ENCODE measurements around the gene RAPGEF5. TPM values are rescaled to one million over a fixed set of nuclear protein-coding genes. Genes with fewer than 3 reads are reported as not detected.
A peak's percentile ranks its signal among the peaks of the same experiment; 100 is the strongest.

Gene RAPGEF5, protein sequence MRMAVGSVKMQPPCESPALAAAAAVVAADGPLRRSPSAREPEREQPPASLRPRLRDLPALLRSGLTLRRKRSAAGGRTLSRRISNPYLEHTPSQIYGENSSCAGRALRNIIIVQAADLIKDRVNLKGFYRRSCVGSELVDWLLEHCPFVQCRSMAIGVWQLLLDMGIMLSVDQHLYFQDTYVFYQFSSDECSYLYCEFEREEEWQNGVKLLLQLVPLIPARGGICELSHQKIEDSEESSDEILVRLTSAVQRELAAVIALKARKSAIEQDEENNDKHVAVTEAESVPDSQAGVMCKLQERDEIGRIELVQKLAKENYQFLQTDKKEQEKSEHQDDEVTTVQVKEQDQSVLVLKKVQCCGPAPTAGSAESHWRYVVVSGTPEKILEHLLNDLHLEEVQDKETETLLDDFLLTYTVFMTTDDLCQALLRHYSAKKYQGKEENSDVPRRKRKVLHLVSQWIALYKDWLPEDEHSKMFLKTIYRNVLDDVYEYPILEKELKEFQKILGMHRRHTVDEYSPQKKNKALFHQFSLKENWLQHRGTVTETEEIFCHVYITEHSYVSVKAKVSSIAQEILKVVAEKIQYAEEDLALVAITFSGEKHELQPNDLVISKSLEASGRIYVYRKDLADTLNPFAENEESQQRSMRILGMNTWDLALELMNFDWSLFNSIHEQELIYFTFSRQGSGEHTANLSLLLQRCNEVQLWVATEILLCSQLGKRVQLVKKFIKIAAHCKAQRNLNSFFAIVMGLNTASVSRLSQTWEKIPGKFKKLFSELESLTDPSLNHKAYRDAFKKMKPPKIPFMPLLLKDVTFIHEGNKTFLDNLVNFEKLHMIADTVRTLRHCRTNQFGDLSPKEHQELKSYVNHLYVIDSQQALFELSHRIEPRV
- polyA plus RNA-seq (2012; ENCODE audit: insufficient read depth, insufficient read length) = 5.5 TPM

DNA sequence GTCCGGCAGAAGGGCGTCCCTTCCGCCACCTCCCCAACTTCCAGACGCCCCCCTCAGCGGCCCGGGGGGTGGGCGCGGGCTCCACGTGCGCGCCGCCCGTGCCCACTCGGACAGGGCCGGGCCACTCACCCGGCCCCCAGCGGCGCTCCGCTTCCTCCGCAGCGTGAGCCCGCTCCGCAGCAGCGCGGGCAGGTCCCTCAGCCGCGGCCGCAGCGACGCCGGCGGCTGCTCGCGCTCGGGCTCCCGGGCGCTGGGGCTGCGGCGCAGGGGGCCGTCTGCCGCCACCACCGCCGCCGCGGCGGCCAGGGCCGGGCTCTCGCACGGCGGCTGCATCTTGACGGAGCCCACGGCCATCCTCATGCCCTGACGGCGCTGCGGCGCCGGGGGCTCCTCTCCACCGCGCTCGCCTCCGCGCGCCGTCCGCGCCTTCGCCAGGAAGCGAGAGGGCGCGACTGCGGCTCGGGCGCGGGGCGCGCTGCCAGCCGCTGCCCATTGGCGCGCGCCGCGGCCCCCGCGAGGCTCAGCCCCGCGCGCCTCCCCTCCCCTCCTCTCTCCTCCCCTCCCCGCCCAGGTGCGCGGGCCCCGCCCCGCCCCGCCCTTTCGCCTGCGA is at the start of gene RAPGEF5:
Gene RAPGEF5 (minus strand): TSS at position 454 of the 610 bp plus-strand sequence. CDS start 94 bp downstream, at position 360.
- H3K4me3 ChIP-seq (ENCODE audit: low read length) = peak within 1 kb of the TSS; percentile 50

DNA sequence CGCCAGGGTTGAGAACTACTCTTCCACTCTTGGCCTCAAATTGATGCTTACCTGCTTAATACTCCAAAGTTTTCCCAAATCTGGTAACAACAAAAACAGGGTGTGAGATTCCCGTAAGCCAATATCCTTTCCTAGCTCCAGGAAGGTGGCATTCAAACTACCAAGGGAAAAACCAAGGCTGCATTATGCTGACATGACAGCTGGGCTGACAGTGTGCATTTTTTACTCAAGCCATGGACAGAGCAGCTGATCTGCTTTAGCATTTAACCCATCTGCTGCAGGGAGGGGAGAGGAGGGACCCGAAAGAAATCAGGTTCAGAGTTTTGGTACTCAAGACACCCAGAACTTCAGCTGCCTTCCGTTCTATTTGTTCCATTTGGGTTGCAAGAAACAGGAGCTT is 49.8 kb upstream of the RAPGEF5 start:
- no peak overlapping the region for H3K4me3 ChIP-seq (ENCODE audit: low read length)
- no peak for DNase-seq (ENCODE audit: low read depth, low spot score)

More for the DNA sequence above, at the start of gene RAPGEF5:
- DNase-seq (ENCODE audit: low read depth, low spot score) = peak; percentile 6

DNA sequence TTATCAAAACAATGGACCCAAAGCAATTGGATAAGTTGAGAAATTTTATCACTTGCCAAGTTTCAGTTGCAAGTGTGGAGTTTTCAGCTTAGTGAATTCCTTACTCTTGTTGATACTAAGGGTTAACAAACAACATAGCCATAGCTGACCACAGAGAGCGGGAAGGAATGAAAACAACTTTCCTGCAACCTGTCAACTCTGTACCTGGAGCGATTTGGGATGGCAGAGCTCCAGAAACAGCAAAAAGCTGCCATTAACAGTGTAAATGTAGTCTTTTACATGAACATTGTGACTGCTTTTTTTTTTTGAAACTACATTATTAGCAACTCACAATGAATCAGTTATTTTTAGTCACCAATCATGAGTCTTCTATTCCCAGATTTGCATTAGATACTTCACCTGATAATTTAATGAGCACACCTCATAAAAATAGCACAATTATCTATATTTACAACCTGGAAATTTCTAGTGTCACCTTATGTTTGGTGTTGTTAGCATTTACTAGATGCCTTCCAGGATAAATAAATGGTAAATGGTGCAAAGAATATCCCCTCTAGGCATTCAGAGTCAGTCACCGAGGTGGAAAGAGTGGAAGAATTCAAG is 47.6 kb upstream of the RAPGEF5 start:
- DNase-seq (ENCODE audit: low read depth, low spot score) = no peak
- H3K4me3 ChIP-seq (ENCODE audit: low read length) = no peak overlapping the region

DNA sequence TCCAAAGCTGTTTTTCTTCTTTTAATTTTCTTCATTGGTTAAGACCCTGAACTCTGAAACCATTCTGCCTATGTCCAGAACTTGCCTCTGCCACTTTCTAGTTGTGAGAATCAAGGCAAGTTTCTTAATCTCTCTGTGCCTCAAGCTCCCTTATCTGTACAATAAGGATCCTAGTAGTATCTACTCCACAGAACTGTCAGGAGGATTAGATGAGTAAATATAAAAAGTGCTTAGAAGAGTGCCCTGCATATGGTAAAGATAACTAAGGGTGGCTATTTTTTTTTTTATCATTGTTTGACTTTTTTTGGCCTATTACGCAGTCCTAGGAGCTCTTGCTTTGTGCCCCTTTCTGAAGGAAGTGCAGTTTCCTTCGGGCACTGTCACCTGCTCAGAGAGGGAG is 46.4 kb upstream of the RAPGEF5 start:
- no peak overlapping the region for H3K4me3 ChIP-seq (ENCODE audit: low read length)
- DNase-seq (ENCODE audit: low read depth, low spot score) = no peak

DNA sequence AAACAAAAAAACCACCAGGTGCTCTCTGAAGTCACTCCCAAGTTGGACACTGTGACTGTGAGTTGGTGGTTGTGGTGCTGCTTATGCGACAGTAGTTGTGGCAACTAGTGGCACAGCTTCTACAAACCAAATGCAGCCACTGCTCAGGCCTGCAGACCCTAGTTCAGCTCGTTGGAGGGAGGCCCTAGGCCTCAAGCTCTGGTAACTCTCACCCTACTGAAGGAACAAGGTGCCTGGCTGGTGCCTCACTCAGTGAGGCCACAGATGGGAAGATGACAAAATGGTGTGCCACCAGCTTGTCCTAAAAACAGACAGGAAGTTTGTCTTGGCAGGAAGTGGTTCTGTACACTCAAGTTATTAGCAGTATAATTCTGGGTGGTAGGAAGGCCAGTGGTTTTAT is 45.3 kb upstream of the RAPGEF5 start:
- H3K4me3 ChIP-seq (ENCODE audit: low read length) = no peak overlapping the region
- DNase-seq (ENCODE audit: low read depth, low spot score) = peak; percentile 47

DNA sequence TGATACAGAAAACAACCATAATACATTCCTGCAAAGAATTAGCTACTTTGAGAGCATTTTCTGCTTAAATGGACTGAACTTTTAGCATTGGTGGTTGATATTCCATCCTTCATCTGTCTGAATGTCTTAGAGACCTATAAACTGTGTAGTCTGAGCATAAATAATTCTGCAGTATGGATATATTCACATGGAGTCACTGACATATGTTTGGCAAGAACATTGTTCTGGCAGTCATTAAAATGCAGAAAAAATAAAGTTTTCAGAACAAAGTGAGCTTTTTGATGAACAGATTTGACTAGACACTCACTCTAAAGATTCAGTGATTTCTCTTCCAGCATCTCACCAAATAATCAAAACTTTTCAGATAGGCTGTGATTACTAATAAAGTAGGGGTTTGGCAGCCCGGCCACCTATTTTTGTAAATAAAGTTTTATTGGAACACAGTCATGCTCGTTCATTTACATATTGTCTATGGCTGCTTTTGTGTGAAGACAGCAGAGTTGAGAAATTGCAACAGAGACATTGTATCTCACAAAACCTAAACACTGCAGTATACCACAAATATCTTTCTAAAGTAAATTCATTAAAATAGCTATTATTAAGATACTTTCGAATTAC is 44.1 kb upstream of the RAPGEF5 start:
- DNase-seq (ENCODE audit: low read depth, low spot score) = no peak
- H3K4me3 ChIP-seq (ENCODE audit: low read length) = no peak overlapping the region

DNA sequence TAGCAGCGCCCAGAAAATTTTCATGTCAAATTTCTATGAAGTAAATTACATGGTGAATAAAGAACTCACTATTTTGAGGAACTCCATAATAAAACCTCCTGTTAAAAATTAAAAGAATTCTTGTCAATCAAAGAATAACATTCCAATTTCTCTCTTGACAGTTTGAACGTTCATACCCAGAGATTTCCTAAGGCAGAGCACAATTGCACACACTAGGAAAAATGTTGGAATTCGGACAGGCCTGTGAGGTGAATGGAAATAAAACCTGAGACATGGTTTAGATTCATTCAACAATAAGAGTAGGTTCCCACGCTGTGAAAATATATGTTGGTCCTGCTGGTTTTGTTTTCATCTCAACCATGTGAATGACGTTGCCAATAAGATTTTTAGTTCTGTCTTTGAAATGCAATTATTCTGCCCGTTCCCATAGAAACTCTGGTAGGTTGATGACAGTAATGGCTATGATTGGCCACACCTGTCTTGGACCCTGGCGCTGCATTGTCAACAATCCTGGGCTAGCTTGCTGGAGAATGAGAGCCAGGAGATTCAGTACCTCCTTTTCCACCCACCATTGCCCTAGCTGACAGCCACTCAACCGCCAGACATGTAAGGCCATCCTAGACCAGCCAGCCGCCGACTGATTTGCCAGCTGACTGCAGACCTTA is 43.3 kb upstream of the RAPGEF5 start:
- no peak overlapping the region for H3K4me3 ChIP-seq (ENCODE audit: low read length)
- no peak for DNase-seq (ENCODE audit: low read depth, low spot score)

DNA sequence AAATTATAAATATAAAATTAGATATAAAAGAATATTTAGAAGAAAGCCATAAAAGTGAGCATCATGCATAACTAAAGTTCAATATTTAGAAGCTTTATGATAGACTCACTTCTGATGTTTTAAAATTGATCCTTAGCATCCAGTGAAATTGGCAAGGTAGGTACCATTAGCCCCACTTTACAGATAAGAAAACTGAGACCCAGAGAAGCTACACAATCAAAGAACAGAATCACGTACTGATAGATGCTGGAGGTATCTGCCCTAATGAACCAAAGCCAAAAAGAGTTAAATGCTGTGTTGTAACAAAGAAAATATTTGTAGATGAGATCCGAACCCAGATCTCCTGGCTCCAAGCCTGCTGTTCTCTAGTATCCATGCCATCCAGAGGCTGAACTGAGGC is 42.6 kb upstream of the RAPGEF5 start:
- DNase-seq (ENCODE audit: low read depth, low spot score) = no peak
- H3K4me3 ChIP-seq (ENCODE audit: low read length) = no peak overlapping the region

DNA sequence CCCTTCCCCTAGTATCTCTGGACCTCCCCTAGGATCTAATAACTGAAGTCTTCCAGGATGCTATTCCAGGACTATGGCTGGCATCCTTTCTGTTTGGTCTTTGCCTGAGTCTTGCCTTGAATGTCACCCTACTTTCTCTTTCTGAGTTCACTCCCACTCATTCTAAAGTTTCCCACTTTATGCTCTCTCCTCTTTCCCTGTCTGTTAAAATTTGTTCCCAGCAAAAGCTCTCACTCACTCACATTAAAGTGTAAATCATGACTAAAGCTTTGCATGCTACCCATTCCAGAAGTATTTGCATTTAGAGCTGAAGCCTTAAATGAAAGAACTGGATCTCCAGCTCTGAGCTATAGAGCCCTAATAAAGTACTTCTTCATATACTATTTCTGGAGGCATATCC is 42.1 kb upstream of the RAPGEF5 start:
- DNase-seq (ENCODE audit: low read depth, low spot score) = no peak
- H3K4me3 ChIP-seq (ENCODE audit: low read length) = no peak overlapping the region

DNA sequence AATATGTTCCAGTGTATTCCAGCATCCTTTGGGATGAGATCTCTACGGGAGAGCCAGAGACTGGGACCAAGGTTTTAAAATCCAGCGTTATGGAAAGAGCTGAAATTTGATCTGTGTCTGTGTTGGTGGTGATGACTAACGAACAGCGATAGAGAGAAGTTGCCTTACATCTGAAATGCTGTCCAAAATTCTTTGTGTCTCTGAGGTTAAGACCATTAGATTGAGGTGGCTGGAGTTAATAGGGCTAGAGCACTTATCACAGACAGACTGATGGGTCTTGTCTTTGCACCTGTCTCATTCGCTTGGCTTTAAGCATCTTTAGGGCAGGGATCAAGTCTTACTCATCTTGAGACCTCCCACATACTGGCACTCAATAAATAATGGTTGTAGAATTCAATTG is 41.0 kb upstream of the RAPGEF5 start:
- DNase-seq (ENCODE audit: low read depth, low spot score) = no peak
- no peak overlapping the region for H3K4me3 ChIP-seq (ENCODE audit: low read length)

DNA sequence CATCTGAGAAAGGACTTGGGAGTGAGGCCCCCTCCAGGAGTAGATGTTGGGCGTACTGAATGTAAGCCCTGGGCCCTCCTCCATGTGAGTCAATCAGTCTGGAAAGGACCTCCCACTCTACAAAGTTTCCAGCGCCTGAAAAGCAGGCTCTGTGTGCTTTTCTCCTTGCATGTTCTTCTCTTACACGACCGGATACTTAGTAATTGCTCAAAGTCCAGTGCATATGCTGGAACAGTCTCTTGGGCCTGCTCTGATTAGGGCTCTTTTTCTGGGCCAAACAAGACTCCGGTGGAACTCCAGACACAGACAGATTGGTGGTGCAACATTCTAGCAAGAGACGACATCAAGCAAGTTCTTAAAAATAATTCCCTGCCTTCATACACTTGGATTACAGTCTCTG is 38.3 kb upstream of the RAPGEF5 start:
- DNase-seq (ENCODE audit: low read depth, low spot score) = no peak
- no peak overlapping the region for H3K4me3 ChIP-seq (ENCODE audit: low read length)

DNA sequence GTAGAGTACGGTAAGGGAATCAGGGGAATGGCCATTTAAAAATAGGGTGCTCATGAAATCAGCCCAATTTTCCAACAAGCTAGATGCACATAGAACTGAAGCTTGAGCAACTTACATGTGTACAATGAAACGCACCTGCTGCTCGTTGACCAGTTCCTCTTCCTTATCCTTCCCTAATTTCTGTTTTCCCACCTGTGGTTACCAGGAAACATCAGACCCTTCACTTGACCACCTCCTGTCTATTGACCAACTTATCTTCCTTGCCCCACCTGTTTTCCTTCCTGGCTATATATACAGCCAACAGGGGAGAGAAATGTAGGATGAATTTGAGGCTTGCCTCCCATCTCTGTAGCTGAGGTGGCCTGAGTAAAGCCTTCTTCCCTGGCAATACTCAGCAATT is 37.8 kb upstream of the RAPGEF5 start:
- no peak overlapping the region for H3K4me3 ChIP-seq (ENCODE audit: low read length)
- no peak for DNase-seq (ENCODE audit: low read depth, low spot score)

DNA sequence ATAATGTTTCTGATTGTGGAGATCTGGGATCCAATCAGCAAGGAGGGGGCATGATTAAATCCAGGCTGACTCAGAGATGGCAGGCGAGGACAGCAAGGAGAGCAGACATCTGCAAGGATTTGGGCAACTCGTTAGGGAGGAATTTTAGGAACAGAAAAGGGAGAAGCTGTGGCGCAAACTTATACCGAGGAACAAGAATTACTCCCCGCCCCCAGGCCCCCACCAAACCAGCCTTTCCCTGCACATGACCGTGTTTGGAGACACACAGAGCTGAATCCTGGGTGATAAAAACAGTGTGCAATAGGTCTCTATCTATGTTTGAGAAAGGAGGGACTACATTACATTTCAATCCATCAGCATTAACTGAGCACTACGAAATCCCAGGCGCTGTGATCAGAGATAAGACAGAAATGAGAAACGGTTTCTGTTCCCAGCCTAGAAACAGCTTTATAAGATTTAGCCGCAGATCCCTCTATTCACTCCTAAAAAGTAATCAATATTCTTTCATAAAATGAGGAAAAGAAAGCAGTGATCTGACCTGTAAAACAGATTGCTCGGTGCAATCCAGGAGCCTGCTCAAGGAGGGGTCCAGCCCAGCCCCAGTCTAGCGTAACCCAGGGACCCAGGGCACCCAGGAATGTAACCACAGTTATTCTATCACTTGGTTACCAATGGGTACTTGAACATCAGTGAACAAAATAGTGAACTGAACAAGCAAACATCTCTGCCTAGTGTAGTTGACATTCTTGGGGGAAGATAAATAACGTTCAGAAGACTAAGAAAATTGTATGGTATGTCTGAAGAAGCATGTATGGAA is 37.2 kb upstream of the RAPGEF5 start:
- no peak overlapping the region for H3K4me3 ChIP-seq (ENCODE audit: low read length)
- DNase-seq (ENCODE audit: low read depth, low spot score) = no peak

DNA sequence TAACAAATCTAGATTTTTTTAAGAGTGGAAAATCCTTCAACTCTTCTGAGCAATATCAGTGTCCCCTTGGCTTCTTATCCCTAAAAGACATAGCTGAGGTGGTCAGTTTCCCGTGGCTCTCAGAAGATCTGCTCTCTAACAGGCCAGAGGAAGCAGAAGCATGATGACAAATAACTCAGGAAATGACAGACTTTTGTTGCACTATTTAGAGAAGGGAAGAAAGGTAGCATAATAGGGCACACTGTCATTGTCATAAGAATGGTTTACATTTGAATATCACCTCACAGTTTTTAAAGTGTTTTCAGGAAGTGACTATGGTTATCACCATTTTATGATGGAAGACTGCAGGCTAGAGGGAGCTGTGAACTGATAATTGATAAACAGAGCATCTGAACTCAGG is 33.6 kb upstream of the RAPGEF5 start:
- H3K4me3 ChIP-seq (ENCODE audit: low read length) = no peak overlapping the region
- no peak for DNase-seq (ENCODE audit: low read depth, low spot score)

DNA sequence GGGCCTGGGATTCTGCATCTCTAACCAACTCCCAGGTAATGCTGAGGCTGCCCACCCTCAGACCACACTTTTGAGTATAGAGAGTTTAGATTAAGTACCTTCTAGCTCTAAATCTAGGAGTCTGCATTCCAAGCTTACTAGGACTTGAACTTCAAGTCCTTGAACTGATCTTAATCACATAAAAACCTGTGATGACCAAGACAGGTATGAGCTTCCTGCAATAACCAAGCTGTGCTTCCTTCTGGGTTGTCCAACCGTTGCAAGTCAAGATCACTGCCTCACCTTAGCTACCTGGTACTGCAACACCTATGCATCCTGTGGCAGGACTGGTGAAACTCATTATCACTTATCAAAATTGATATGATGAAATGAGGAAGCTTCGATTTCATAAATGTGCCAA is 32.9 kb upstream of the RAPGEF5 start:
- no peak for DNase-seq (ENCODE audit: low read depth, low spot score)
- H3K4me3 ChIP-seq (ENCODE audit: low read length) = no peak overlapping the region

DNA sequence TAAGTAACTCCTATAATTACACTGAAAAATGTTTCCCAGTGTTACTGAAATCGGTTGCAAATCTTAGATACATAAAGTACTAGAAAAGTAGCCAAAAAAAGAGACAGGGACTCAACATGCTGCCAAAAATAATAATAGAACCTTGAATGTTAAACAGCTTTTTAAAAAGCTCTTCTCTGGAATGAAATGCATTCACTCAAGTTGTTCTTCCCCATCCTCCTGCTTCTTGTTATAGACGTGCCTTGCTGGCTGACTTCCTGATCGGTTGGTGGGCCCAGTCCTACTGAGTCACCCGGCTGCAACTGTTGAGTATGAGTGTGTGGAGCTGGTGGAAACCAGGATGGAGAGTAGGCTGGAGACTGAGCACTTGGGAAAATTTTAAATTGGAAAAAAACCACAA is 30.6 kb upstream of the RAPGEF5 start:
- H3K4me3 ChIP-seq (ENCODE audit: low read length) = no peak overlapping the region
- DNase-seq (ENCODE audit: low read depth, low spot score) = no peak

DNA sequence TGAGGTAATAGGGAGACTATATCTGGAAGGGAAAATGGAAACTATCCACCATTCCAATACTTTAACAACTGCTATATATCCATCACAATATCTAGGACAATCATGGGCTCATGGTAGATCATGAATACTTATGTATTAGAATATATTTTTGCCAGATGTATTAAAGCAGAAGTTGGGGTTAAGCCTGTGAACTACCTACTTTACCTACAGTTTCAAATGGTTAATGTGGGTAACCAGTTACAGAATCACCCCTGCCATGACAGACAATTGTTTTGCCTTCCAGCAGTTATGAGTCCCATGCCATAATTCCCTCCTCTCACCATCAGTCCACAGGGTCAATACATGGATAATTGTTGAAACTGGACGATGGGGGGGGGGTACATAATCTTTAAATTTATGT is 29.9 kb upstream of the RAPGEF5 start:
- H3K4me3 ChIP-seq (ENCODE audit: low read length) = no peak overlapping the region
- DNase-seq (ENCODE audit: low read depth, low spot score) = no peak
